Activated T-cell treated with anti-CD3 and anti-CD28 coated beads for 1 hour (primary cell): ENCODE data around the gene C1QTNF3.
"Not testable (repeated sequence)": the region's sequence is repeated elsewhere in the genome, so short reads cannot be mapped to it uniquely, and the experiment has no call there.

Experiments
- DNase-seq: peaks from one replicate; pipeline ENCODE4 v3.0.0-alpha.2; 2020; ENCODE audit warnings: low read depth

Gene C1QTNF3

GRCh38 chr5:34043099-34043876, at the start of gene C1QTNF3:
TSS of gene C1QTNF3 (minus strand) at chr5:34043213. CDS start at chr5:34043125, 88 bp downstream.
- no peak for DNase-seq

DNA sequence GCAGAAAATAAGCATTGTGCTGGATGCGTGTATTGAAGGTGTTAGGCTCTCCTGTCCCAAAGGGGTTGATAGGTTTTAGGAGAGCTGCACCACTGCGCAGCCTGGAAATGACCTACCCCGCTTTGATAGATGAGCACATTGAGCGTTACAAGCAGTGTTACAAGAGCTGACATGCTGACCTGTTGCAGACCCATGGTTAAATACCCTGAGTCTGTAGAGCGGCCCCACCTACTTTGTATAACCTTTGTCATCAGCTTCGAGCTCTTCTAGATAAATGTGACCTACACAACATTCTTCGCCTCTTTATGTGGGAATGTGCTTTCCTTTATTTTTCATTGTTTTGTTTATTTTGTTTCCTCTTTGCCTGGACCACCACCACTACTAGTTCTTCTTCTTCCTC, 48.0 kb upstream of the C1QTNF3 start:
- DNase-seq = not testable (repeated sequence)

- DNase-seq = not testable (repeated sequence)
These were observed 46.8 kb upstream of the C1QTNF3 start for GRCh38 chr5:34089802-34090201.

DNA sequence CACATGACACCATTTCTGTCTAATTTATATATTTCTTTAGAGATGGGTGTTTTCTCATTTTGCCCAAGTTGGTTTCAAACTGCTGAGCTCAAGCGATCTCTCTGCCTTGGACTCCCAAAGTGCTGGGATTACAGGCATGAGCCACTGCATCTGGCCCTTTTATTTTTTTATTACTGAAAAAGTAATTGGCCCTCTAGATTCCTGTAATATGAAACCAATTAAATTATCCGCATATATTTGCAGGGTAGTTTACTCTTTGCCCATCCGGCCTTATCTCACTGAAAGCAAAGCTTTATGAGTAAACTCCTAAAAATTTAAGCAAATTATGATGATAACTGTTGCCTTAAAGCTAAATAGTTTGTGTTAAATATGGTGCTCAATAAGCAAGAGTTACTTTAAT, 44.7 kb upstream of the C1QTNF3 start:
- DNase-seq = not testable (repeated sequence)

DNA sequence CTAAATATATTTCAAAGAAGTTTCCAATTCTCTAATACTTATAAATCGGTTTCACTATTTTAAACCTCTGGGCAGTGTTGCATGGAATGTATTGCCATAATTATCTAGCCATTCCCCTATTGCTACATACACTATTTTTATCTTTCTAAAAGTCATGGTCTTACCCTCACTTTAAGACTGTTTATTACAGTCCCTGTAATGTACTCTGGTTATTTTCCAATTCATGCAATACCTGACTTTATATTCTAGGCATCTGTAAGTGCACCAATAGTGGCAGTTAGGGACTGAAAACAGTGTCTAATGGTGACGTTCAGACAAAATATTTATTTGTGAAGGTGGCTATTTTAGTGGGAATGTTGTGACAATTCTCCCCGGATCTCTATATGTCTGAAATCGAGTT, 40.9 kb upstream of the C1QTNF3 start:
- DNase-seq = not testable (repeated sequence)

DNA sequence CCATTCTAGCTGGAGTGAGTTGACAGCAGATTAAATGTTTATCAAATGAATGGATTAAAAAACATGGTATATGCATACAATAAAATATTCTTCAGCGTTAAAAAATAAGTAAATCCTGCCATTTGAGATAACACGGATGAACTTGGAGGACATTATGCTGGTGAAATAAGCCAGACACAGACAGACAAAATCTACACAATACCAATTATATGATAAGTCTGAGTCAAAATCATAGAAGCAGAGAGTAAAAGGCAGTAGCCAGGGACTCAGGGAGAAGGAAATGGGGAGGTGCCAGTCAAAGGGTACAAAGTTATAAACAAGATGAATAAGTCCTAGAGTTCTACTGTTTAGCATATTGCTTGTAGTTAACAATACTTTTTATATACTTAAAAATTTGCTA, 36.5 kb upstream of the C1QTNF3 start:
- DNase-seq = not testable (repeated sequence)

- DNase-seq = not testable (repeated sequence)
These were observed 34.6 kb upstream of the C1QTNF3 start for GRCh38 chr5:34077636-34078035.

GRCh38 chr5:34076719-34077364, 33.8 kb upstream of the C1QTNF3 start:
- not testable (repeated sequence) for DNase-seq

- DNase-seq = not testable (repeated sequence)
These were observed 31.5 kb upstream of the C1QTNF3 start for GRCh38 chr5:34074472-34074871.

GRCh38 chr5:34074071-34074470, 31.1 kb upstream of the C1QTNF3 start:
- DNase-seq = not testable (repeated sequence)

DNA sequence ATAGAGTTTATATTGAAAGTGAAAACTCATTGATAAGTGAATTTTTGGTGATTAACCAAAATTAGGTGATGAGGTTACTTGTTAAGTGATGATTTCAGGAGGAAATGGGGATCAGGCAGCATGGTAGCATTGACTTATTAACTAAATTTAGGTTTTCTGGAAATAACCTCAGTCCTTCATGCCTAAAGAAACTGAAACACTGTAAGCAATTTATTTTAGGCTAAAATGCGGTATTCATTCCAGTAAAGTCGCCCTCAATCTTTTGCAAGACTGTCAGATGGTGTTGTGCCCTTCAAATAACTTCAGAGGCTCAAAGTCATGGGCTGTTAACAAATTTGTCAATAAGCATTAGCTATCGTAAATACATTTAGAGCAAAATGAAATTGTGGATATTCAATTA, 27.6 kb upstream of the C1QTNF3 start:
- DNase-seq = not testable (repeated sequence)

GRCh38 chr5:34064656-34065055, 21.6 kb upstream of the C1QTNF3 start:
- DNase-seq = no peak

GRCh38 chr5:34062419-34062818, 19.4 kb upstream of the C1QTNF3 start:
- no peak for DNase-seq

- no peak for DNase-seq
These were observed 19.0 kb upstream of the C1QTNF3 start for GRCh38 chr5:34061993-34062392.

- DNase-seq = no peak
These were observed 17.0 kb upstream of the C1QTNF3 start for GRCh38 chr5:34059977-34060376.

DNA sequence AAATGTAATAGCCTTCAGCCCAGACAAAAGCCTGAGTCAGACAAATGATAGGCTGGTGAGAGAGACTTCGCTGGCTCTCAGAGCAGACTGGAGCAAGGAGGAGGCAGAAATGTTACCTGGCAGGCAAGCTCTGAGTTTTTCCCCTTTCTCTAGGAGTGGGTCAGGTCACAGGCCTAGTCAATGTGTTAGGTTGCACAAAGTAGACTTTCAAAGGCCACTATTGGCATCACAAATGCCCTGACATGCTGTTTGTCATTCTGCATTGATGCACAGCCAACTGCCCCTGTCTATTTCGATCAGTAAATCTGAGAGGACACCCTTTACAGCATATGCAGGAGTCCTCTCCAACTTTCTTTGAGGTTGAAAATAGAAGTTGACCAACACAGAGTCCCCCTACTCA, 15.5 kb upstream of the C1QTNF3 start:
- no peak for DNase-seq

DNA sequence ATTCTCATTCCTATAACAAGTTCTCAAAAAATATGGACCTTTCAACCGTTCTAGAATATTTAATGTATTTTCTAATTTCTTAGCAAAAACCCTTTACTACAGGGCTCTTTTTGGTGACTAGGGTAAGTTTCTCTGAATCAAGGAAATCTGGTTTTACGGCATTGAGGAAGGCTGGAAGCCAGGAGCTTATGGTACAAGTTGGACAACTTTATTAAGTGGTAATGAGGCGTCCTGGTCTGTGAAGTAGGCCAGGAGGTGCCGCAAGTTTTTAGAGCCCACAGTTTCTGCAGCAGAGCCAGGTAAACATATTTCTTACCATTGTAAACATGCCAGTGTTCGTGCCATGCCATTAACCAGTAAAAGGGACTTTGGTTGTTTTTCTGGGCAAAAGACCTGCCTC, 14.6 kb upstream of the C1QTNF3 start:
- no peak for DNase-seq

DNA sequence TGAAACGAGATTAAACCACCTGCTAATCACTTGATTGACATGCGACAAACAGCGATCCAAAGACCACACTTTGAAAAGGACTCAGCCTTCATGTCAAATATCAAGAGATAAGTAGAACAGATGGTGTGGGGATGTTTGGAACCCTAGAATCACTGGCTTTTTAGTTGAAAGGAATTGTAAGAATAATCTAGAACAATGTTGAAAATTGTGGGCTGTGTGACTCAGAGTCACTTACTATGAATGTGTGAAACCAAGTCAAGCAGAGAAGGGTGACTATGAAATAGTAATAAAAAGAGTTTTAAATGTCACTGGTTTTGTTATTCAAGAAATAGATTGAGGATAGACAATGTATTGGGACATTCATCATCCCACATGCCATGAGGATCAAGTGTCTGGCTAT, 14.1 kb upstream of the C1QTNF3 start:
- no peak for DNase-seq

DNA sequence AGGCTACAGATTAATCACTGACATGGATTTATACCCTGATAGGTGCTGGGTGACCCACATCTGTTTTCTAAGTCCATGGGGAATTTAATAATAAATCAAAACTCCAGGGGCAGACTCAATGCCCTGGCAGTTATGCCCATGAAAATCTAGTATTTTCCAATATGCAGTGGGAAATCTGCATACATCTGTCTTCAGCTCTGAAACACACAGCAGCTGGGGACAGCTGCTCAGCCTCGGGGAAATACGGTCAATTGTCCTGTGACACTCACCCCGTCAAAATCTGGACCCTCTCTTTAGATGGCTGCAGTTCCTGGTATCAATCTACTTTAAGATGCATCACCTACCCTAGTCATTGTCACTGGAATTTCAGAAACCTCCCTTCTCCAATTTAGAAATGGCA, 12.7 kb upstream of the C1QTNF3 start:
- no peak for DNase-seq

GRCh38 chr5:34054400-34054729, 11.4 kb upstream of the C1QTNF3 start:
- no peak for DNase-seq

GRCh38 chr5:34053571-34054399, 10.8 kb upstream of the C1QTNF3 start:
- no peak for DNase-seq

- DNase-seq = no peak
These were observed 10.1 kb upstream of the C1QTNF3 start for GRCh38 chr5:34053133-34053532.
